Measurements from ENCODE around the gene EPB41L2.
"Not testable (repeated sequence)": the region's sequence is repeated elsewhere in the genome, so short reads cannot be mapped to it uniquely, and the experiment has no call there.

EPB41L2 gene

DNA sequence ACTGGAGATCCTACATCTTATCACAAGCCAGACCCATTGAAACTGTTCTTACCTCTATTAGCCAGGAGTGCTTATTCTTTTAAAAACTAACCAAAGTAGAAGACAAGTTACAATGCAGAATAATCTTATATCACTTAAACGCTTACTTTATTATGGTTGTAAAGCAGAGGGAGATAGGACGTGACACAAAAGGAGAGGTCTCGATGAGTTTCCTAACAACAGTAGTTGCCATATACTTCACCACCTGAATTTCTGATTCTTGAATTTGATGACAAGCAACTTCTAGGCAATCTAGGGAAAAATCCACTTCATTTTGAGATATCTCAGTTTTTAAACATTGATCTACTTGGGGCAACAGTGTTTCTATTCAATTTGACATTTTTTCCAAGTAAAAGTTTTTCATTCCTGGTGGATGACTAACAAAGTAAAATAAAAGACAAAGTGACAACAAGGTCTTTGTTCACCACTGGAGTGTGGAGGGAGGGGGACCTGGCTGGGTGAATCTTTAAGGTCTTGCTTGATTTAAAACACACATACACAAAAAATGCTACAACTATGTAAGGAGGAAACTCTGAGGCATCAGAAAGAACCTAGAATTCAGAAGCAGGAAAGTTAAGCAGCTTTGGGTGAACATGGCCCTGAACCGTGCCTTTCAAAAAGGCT lies 125.0 kb downstream of the EPB41L2 start:
- DNase-seq: no peak

DNA sequence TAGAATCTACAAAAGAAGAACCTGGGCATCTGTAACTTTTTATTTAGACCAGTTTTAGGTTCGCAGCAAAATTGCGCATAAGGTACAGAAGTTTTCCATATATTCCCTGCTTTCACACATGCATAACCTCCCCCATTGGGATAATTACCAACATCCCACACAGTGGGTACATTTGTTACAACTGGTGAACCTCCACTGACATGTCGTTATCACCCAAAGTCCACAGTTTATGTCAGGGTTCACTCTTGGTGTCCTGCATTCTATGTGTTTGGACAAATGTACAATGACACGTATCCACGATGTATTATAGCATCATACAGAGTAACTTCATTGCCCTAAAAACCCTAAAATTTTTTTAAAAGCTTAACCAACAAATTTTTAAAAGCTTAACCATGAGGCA lies 126.1 kb downstream of the EPB41L2 start:
- no peak for DNase-seq

DNA sequence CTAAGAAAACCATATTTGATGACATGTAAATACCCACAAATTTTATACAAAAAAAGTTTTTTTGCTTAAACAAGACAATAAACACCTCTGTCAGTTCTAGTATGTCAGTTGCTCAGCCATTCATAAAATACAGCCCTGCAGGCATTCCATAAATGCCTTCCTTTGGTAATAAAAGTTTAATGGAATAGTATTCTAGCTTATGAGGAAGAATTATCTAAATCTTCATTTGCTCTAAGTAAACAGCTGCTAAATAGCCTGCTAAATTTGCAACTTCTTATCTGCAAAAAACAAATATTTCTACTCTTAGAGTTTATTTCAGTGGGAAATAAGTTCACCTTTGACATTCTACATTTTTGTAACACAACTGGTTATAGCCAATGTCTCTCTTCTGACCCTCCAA lies 127.1 kb downstream of the EPB41L2 start:
- no peak for DNase-seq

GRCh38 chr6:130934848-130935585 lies 128.0 kb downstream of the EPB41L2 start:
- DNase-seq: no peak

GRCh38 chr6:130933712-130934200 lies 129.3 kb downstream of the EPB41L2 start:
- DNase-seq: no peak

GRCh38 chr6:130932921-130933320 lies 130.1 kb downstream of the EPB41L2 start:
- no peak for DNase-seq

DNA sequence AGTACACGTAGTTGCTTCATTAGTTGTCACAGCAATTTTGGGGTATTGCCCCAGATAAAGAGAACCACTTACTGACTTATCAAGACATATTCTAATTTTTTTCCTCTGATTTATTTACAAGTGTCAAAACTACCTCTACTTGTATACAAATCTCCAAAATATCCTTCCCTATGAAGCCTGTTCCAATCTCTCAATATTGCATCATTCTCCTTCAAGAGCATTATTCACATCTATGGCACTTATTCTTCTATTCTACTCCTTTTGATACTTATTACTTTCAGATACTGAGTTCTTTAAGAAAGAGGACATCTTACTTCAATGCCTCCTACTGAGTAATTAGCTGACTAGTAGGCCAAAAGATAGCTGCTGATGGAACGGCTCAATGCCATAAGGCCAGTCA lies 130.6 kb downstream of the EPB41L2 start:
- no peak for DNase-seq

- no peak for DNase-seq
Measured at GRCh38 chr6:130931683-130932082, 131.4 kb downstream of the EPB41L2 start.

DNA sequence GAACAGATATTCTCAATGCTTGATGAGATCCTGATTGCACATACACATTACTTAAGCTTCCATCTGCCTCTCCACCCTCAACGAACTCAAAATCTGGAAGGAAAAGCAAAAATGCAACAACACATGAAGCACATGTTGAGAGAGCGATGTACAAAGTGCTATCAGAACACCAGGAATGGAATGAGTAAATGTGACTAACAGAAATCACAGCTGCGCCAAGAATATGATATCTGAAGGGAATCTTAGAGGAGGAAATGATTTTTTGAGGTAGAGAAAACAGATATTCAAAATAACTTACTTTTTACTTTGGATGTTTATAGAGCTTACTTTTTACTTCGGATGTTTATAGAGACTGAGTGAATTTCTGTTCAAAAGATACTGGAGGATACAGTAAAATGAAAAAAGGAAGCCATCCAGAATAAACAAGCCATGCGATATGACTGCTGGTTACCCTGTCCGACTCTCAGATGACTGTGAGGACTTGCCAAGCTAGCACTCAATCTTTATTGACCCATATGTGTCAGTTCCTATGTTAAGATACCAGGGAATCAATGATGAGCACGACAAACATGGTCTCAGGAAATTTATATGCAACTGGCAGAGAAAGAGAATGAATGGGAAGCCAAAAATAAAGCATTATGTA lies 133.9 kb downstream of the EPB41L2 start:
- DNase-seq: no peak

DNA sequence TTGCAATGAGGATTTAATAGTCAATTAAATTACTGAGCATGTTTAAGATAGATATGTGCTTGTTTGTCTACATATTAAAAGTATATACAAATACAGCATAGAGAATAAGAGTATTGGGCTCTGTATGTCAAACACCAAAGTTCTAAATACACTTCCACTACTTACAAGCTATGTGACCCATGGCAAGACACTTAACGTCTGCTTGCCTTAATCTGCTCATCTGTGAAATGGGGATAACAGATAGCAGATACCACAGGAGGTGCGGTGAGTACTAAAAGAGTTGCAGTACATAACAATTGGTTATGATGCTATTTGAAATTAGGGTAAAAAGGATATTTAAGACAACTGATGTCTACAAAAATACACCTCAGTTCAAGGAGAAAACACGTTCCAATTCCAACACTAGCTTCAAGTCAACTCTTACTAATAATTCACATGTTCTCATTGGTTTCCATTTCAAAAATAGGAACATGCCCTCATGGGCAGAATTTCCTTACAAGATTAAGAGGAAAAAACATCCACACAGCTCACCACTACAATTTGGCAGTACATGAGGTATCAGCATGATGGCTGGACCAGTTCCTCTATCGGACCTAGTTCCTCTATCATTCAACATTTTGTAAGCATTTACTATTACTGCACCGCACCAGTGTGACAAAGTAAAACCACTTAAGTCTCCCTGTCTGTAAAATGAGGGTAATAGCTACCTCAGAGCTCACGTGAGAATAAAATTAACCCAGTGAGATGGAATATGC lies 134.7 kb downstream of the EPB41L2 start:
- no peak for DNase-seq

DNA sequence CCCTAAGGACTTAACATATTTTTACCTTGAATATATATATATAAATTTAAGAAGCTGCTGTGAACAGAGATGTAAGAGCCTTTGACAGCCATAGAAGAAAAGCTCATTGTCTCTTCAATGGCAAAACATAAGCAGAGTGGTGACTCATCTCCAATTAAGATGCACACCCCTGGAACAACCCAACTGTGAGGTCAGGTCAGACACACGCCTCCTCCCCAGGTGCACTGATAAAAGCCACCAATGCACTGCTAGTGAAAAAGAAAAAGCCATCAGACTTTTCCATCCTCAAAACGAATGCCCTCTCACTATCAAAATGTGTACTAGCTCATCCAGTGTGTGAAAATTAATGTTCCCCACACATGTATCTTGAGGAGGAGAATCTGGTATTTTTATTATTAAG lies 135.7 kb downstream of the EPB41L2 start:
- no peak for DNase-seq

- no peak for DNase-seq
Measured at GRCh38 chr6:130923350-130923749, 139.7 kb downstream of the EPB41L2 start.

GRCh38 chr6:130922922-130923321 lies 140.1 kb downstream of the EPB41L2 start:
- DNase-seq: no peak

DNA sequence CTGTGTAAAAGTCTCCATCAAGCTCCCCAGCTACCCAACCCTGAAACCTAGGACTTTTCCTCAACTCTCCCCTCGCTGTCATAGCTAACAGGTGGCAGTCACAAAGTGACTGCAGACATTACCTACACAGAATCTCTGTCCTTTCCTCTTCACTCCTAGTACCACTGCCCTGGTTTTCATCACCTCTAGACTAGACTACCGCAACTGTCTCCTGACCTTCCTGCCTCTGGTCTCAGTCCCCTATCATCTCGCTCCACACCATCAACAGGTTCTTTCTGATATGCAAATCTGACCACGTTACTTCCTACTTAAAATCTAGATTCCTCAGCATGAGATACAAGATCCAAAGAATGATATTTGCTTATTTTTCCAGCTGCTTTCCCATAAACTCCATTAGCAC lies 142.1 kb downstream of the EPB41L2 start:
- DNase-seq: no peak

DNA sequence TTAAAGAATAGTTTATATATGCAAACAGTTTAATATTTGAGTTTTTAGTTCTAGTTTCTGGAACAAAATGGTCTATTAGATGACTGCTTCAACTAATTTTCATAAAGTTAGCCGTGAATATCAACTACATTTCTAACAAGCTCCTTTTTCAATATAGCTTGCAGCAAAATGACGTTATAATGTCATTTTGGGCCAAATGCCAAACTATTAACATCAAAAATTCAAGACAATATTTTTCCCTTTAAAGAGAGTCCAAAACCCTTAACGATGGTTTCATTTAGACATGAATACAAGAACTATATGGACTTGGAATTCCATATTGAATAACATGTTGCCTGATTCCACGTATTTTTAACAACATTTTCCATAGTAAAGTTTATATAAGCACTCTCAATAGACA lies 144.9 kb downstream of the EPB41L2 start:
- DNase-seq: no peak

DNA sequence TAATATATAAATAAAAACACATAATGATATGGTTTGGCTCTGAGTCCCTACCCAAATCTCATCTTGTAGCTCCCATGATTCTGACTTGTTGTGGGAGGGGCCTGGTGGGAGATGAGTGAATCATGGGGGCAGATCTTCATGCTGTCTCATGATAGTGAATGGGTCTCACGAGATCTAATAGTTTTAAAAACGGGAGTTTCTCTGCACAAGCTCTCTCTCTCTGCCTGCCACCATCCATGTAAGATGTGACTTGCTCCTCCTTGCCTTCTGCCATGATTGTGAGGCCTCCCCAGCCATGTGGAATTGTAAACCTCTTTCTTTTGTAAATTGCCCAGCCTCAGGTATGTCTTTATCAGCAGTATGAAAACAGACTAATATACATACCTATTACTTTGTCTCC lies 147.4 kb downstream of the EPB41L2 start:
- DNase-seq: not testable (repeated sequence)

DNA sequence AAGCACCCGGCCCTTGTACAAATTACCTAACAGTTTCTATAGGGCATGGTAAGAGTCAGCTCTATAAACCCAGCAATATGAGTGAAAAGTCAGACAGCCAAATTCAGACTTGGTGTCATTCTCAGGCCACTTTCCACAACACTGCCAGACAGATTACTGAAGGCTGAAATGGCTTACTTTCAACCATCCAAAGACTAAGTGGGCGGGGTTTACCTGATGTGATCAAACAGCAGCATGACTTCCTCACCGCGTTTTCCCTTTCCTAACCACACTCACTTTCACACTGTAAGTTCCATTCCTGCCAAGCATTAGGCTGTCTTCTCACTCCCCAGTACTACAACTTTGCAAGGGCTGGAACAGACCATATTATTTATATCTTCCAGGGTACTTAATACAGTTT lies 149.9 kb downstream of the EPB41L2 start:
- no peak for DNase-seq

- DNase-seq: no peak
Measured at GRCh38 chr6:130912434-130912833, 150.6 kb downstream of the EPB41L2 start.

DNA sequence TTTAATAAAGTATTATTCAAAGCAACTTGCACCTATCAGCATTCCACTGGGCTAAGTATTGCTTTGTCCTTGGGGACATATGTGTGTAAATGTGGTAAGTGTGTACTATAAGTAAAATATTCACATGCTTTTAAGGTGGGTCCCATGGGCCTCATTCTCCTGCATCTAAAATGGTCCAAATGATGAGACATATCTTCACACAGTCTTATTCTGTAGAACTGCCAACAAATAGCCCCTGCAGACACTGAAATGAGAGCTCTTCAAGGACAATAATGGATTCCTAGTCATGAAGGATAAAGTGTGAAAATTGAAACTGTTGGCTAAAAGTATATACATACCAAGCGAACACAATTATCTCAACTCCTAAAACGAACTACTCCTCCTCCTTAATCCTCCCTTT lies 154.1 kb downstream of the EPB41L2 start:
- no peak for DNase-seq

- DNase-seq: no peak
Measured at GRCh38 chr6:130908188-130908587, 154.9 kb downstream of the EPB41L2 start.

DNA sequence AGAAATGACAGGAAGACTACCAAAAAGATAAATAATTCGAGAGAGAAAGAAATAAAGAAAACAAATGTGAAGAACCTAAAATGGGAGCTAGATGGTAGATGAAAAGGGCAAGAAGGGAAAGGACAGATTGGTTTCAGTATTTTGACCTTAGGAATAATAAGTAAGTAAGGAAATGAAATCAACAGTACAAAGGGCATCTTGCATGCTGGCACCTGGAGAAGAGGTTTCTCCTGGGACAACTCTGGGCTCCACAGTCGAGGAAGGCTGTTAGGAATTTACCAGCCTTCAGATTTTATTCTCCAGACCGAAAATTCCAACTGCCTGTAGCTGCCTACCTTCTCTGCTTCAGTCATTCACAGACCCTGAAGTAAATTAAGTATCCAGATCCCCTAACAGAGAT lies 155.4 kb downstream of the EPB41L2 start:
- DNase-seq: no peak

DNA sequence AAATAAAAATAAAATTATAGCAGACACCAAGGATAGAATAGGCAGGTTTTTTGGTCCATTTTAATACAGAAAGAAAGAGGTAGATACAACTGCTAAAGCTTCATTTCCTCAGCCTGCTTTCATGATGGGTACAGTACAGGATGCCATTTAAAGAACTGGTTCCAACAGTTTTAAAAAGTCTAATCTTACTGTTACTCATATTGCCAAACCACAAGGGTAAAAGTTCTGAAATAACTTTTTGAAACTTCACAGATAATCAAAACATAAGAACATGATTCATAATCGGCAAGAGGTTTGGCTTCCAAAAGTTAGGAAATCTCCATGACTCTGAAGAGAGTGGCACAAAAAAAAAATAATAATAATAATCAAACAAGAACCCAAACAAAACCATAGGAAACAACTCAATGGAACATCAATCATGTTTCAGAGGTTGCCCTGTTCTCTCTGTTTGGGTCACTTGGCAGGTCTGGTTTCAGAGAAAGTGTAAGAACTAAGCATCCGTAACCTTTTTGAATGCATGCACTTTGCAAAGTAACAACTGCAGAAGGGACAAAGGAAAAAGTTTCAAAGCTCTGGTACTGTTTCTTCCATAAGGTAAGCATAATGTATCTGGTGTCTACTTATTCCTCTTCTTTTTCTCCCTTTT lies 156.2 kb downstream of the EPB41L2 start:
- no peak for DNase-seq

- DNase-seq: no peak
Measured at GRCh38 chr6:130903602-130904001, 159.4 kb downstream of the EPB41L2 start.
